ENCODE results near the gene POP4. TPM values are rescaled to one million over a fixed set of nuclear protein-coding genes. Genes with fewer than 3 reads are reported as not detected.
"Not testable (repeated sequence)": the region's sequence is repeated elsewhere in the genome, so short reads cannot be mapped to it uniquely, and the experiment has no call there.

Gene POP4
- total RNA-seq, 4 donors from 2014 or later, result 52.8 to 73.5 (median 71.5) TPM

DNA sequence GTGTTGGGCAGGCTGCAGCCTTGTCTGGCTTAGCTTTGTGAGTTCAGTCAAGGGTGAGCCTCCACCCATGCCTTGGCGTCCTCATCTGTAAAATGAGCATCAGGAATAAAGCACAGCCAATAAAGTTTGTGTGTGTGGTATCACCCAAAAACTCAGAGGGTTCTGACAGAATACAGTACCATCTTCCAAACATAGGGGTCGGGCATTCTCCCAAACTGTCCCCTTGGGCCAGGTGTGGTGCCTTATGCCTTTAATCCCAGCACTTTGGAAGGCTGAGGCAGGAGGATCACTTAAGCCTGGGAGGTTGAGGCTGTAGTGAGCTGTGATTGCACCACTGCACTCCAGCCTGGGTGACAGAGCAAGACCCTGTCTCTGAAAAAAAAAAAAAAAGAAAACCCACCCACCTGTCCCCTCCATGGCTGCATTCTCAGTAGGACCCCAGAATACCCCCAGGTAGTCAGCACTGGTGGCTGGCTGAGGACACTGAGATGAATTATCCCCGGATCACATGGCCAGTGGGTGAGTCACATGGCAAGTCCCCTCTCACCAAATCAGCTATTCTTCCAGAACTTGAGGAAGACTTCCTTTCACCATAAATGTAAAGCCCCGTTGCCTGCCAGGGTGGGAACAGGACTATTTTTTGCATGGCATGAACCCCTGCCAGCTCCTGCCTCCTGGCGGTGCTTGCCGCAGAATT lies 18.6 kb downstream of the POP4 start:
- 76% methylated on average over 6 of the region's 6 CpGs for WGBS
- Histone ChIP-seq H3K36me3 (no peaks in the 10 kb centered on the region), H3K9me3 (no peaks in the 10 kb centered on the region), H3K27me3 (peaks cover 0 to 28% (median 0%) of the 10 kb centered on the region in 4 donors), H3K4me3 (no peak overlapping the region), H3K4me1 (no peaks in the 10 kb centered on the region), H3K27ac (replicated peaks in 1 of 4) (no peak overlapping the region)
- intact Hi-C loops (cut with DNase I), result no loop called here
- DNase-seq (ENCODE audit: extremely low spot score), result no peak
- TF ChIP-seq POLR2A (IDR thresholded peaks at IDR 0.05; ENCODE audit: low read depth), result no peak
- TF ChIP-seq, protein P1, sequence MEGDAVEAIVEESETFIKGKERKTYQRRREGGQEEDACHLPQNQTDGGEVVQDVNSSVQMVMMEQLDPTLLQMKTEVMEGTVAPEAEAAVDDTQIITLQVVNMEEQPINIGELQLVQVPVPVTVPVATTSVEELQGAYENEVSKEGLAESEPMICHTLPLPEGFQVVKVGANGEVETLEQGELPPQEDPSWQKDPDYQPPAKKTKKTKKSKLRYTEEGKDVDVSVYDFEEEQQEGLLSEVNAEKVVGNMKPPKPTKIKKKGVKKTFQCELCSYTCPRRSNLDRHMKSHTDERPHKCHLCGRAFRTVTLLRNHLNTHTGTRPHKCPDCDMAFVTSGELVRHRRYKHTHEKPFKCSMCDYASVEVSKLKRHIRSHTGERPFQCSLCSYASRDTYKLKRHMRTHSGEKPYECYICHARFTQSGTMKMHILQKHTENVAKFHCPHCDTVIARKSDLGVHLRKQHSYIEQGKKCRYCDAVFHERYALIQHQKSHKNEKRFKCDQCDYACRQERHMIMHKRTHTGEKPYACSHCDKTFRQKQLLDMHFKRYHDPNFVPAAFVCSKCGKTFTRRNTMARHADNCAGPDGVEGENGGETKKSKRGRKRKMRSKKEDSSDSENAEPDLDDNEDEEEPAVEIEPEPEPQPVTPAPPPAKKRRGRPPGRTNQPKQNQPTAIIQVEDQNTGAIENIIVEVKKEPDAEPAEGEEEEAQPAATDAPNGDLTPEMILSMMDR (IDR thresholded peaks at IDR 0.05), result no peak
- TF ChIP-seq POLR2AphosphoS5 (IDR thresholded peaks at IDR 0.05), result no peak
- no peak for TF ChIP-seq EP300 (IDR thresholded peaks at IDR 0.05)

DNA sequence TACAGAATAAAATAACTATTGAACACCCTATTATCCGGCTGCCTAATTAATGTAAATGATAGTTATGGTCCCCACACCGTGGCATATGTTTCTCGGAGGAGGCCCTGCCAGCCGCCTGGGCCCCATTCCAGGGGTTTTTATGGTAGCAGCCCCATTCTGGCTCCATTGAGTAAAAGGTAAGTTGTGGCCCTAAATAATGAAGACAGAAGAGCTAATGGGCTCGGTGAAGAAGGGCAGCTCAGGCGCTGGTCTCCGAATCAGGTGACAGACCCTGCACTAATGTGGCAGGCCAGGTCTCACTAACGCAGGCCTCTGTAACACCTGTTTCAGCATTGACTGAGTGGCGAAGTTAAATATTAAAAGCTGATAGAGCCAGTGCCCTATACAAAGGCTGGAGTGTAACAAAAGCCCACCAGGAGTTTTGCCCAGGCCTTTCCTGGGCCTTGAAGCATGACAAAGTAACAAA lies 19.1 kb downstream of the POP4 start:
- 73% methylated on average over 8 of the region's 9 CpGs for WGBS
- Histone ChIP-seq H3K4me3 (no peak overlapping the region), H3K27ac (replicated peaks in 1 of 4) (no peak overlapping the region), H3K27me3 (peaks cover 0 to 28% (median 0%) of the 10 kb centered on the region in 4 donors), H3K4me1 (no peaks in the 10 kb centered on the region), H3K9me3 (no peaks in the 10 kb centered on the region), H3K36me3 (no peaks in the 10 kb centered on the region)
- DNase-seq (ENCODE audit: extremely low spot score), result no peak
- intact Hi-C loops (cut with DNase I), result no loop called here
- TF ChIP-seq, protein P1 (IDR thresholded peaks at IDR 0.05), result no peak

DNA sequence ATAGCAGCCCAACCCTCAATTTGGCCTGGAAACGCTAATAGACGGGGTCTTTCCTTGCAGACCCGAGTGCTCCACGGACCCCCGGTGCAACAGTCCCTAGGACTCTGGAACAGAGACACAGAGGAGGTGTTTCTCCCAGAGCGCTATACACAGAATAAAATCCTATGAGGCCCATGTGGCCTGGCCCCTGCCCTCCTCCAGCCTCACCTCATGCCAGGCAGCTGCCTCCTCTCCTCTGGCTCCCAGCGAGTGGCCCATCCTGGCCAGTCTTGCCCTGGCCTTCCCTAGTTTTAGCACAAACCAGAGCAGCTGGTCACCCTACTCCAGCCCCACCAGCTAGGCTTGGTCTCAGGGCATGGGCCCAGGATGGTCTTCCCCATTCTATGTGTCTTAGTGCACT lies 20.3 kb downstream of the POP4 start:
- WGBS, result 94% methylated on average over 6 of the region's 7 CpGs
- no peaks in the 10 kb centered on the region for H3K36me3 ChIP-seq
- no peaks in the 10 kb centered on the region for H3K9me3 ChIP-seq
- H3K4me3 ChIP-seq, result no peak overlapping the region
- H3K4me1 ChIP-seq, result no peaks in the 10 kb centered on the region
- TF ChIP-seq EP300 (IDR thresholded peaks at IDR 0.05), result no peak
- TF ChIP-seq, protein P1 (IDR thresholded peaks at IDR 0.05), result no peak
- TF ChIP-seq POLR2AphosphoS5 (IDR thresholded peaks at IDR 0.05), result no peak
- TF ChIP-seq POLR2A (IDR thresholded peaks at IDR 0.05; ENCODE audit: low read depth), result no peak
- no peak for DNase-seq (ENCODE audit: extremely low spot score)
- no peak overlapping the region for H3K27ac ChIP-seq (replicated peaks in 1 of 4)
- H3K27me3 ChIP-seq, result peaks cover 0 to 22% (median 0%) of the 10 kb centered on the region in 4 donors
- intact Hi-C loops (cut with DNase I), result no loop called here

DNA sequence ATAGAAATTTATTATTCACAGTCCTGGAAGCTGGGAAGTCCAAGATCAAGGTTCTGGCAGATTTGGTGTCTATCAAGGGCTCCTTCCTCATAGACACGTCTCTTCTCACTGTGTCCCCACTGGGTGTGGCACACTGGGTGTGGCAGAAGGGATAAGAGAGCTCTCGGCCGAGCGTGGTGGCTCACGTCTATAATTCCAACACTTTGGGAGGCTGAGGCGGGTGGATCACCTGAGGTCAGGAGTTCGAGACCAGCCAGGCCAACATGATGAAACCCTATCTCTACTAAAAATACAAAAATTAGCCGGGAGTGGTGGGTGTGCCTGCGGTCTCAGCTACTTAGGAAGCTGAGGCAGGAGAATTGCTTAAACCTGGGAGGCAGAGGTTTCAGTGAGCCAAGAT lies 20.7 kb downstream of the POP4 start:
- H3K4me1 ChIP-seq; DNase-seq (ENCODE audit: extremely low spot score); intact Hi-C loops (cut with DNase I); H3K4me3 ChIP-seq; H3K36me3 ChIP-seq; H3K9me3 ChIP-seq; H3K27ac ChIP-seq (replicated peaks in 1 of 4): not testable (repeated sequence)
- WGBS, result 91% methylated on average over 9 of the region's 9 CpGs
- peaks cover 0 to 24% (median 0%) of the 10 kb centered on the region in 4 donors for H3K27me3 ChIP-seq

DNA sequence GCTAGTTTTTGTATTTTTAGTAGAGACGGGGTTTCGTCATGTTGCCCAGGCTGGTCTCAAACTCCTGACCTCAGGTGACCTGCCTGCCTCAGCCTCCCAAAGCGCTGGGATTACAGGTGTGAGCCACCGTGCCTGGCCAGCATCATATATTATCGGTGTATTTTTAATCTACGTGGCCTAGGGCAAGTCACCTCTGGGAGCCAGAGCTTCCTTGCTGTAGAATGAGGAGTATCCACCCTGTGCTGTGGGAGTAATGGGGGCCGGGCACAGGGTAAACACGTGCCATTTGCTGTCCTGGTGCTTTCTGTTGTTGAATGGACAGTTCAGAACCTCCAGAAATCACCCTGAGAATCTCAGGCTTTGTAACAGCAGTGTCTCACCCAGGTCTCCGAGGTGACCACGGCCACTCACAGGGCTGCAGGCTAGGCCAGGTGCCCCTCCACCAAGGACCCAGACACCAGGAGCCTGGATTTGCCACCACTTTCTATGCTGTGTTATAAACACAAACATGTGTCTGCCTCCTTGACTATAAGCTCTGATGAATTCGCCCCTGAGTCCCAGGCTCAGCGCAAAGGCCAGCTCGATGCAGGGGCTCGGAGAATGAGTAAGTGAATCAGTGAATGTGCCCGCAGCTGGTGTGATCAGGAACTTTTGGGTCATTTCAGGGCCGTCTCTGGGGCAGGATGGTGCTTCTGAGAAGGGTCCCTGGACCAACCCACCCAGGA lies 22.7 kb downstream of the POP4 start:
- no peaks in the 10 kb centered on the region for H3K4me1 ChIP-seq
- DNase-seq (ENCODE audit: extremely low spot score), result no peak
- no peak overlapping the region for H3K27ac ChIP-seq (replicated peaks in 1 of 4)
- no peaks in the 10 kb centered on the region for H3K36me3 ChIP-seq
- peaks cover 0 to 7% (median 0%) of the 10 kb centered on the region in 4 donors for H3K27me3 ChIP-seq
- H3K9me3 ChIP-seq, result no peaks in the 10 kb centered on the region
- TF ChIP-seq EP300 (IDR thresholded peaks at IDR 0.05), result no peak
- TF ChIP-seq, protein P1 (IDR thresholded peaks at IDR 0.05), result no peak
- no peak for TF ChIP-seq POLR2AphosphoS5 (IDR thresholded peaks at IDR 0.05)
- no peak for TF ChIP-seq POLR2A (IDR thresholded peaks at IDR 0.05; ENCODE audit: low read depth)
- intact Hi-C loops (cut with DNase I), result no loop called here
- no peak overlapping the region for H3K4me3 ChIP-seq
- WGBS, result 93% methylated on average over 9 of the region's 16 CpGs

All from esophagus muscularis mucosa (tissue), 4 donors.